Stimulated activated naive CD8-positive, alpha-beta T cell treated with anti-CD3 and anti-CD28 coated beads, Interleukin-15, Interleukin-2, amounts not matched to agents 100 ng/mL and 50 ng/mL, for 24 hours (primary cell): ENCODE measurements around the gene FGF22.
A peak's percentile ranks its signal among the peaks of the same experiment; 100 is the strongest.

Source experiments
- H3K27ac Mint-ChIP-seq: one replicate; pipeline ENCODE4 v1.8.0; 2021; ENCODE audit warnings: mild to moderate bottlenecking, mixed read lengths
- H3K27me3 Mint-ChIP-seq: one replicate; pipeline ENCODE4 v1.8.0; 2021; ENCODE audit warnings: mixed read lengths
- H3K36me3 Mint-ChIP-seq: one replicate; pipeline ENCODE4 v1.8.0; 2021; ENCODE audit warnings: low read depth, mixed read lengths
- H3K4me1 Mint-ChIP-seq: one replicate; pipeline ENCODE4 v1.8.0; 2021; ENCODE audit warnings: low read depth, mixed read lengths
- H3K4me3 Mint-ChIP-seq: one replicate; pipeline ENCODE4 v1.8.0; 2021; ENCODE audit warnings: mild to moderate bottlenecking, mixed read lengths
- H3K9me3 Mint-ChIP-seq: one replicate; pipeline ENCODE4 v1.8.0; 2021; ENCODE audit warnings: mixed read lengths

The FGF22 gene

GRCh38 chr19:681029-682019, 41.6 kb downstream of the FGF22 start:
- H3K4me3 Mint-ChIP-seq, result peak overlapping the region; percentile 88
- peaks cover 5% of the 10 kb centered on the region for H3K4me1 Mint-ChIP-seq
- H3K36me3 Mint-ChIP-seq, result no peaks in the 10 kb centered on the region
- H3K27me3 Mint-ChIP-seq, result no peaks in the 10 kb centered on the region
- H3K9me3 Mint-ChIP-seq, result no peaks in the 10 kb centered on the region
- H3K27ac Mint-ChIP-seq, result peak overlapping the region; percentile 99

GRCh38 chr19:682678-683320, 43.1 kb downstream of the FGF22 start:
- Mint-ChIP-seq H3K9me3 (no peaks in the 10 kb centered on the region), H3K27ac (no peak overlapping the region), H3K36me3 (no peaks in the 10 kb centered on the region), H3K27me3 (no peaks in the 10 kb centered on the region), H3K4me1 (peaks cover 5% of the 10 kb centered on the region), H3K4me3 (no peak overlapping the region)

DNA sequence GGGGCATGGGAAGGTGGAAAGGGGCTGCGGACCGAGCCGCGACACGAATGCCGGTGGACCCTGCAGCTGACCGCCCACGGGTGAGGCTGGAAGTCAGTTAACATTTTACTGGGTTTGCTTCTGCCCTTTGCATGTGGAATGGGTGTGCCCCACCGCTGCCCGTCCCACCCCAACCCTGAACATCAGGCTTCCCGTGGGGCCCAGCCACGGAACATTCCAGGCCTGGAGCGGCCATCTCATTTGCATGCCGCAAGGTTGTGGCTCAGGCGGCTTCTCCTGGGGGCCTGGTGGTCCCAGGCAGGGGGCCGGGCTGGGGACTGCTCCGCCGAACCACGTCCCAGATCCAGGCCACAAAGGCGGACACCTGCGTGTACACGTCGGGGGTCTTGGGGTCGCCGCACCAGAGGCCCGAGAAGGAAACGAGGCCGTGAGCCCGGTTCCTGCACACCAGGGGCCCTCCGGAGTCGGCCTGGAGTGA, 45.8 kb downstream of the FGF22 start:
- no peak overlapping the region for H3K27ac Mint-ChIP-seq
- H3K4me3 Mint-ChIP-seq, result no peak overlapping the region
- H3K36me3 Mint-ChIP-seq, result no peaks in the 10 kb centered on the region
- no peaks in the 10 kb centered on the region for H3K9me3 Mint-ChIP-seq
- H3K27me3 Mint-ChIP-seq, result no peaks in the 10 kb centered on the region
- peaks cover 3% of the 10 kb centered on the region for H3K4me1 Mint-ChIP-seq

GRCh38 chr19:686589-687297, 47.1 kb downstream of the FGF22 start:
- Mint-ChIP-seq H3K9me3 (no peaks in the 10 kb centered on the region), H3K27me3 (no peaks in the 10 kb centered on the region), H3K27ac (no peak overlapping the region), H3K36me3 (no peaks in the 10 kb centered on the region), H3K4me1 (no peaks in the 10 kb centered on the region), H3K4me3 (no peak overlapping the region)

GRCh38 chr19:687569-688166, 48.0 kb downstream of the FGF22 start:
- no peaks in the 10 kb centered on the region for H3K36me3 Mint-ChIP-seq
- no peaks in the 10 kb centered on the region for H3K4me1 Mint-ChIP-seq
- no peak overlapping the region for H3K27ac Mint-ChIP-seq
- no peaks in the 10 kb centered on the region for H3K9me3 Mint-ChIP-seq
- H3K27me3 Mint-ChIP-seq, result no peaks in the 10 kb centered on the region
- no peak overlapping the region for H3K4me3 Mint-ChIP-seq

GRCh38 chr19:688214-688613, 48.5 kb downstream of the FGF22 start:
- Mint-ChIP-seq H3K27me3 (no peaks in the 10 kb centered on the region), H3K4me3 (no peak overlapping the region), H3K4me1 (no peaks in the 10 kb centered on the region), H3K27ac (no peak overlapping the region), H3K36me3 (no peaks in the 10 kb centered on the region), H3K9me3 (no peaks in the 10 kb centered on the region)

GRCh38 chr19:688992-689391, 49.3 kb downstream of the FGF22 start:
- H3K9me3 Mint-ChIP-seq, result no peaks in the 10 kb centered on the region
- H3K27ac Mint-ChIP-seq, result no peak overlapping the region
- no peaks in the 10 kb centered on the region for H3K27me3 Mint-ChIP-seq
- no peaks in the 10 kb centered on the region for H3K4me1 Mint-ChIP-seq
- no peak overlapping the region for H3K4me3 Mint-ChIP-seq
- no peaks in the 10 kb centered on the region for H3K36me3 Mint-ChIP-seq

- H3K36me3 Mint-ChIP-seq, result no peaks in the 10 kb centered on the region
- H3K4me3 Mint-ChIP-seq, result no peak overlapping the region
- no peak overlapping the region for H3K27ac Mint-ChIP-seq
- H3K27me3 Mint-ChIP-seq, result peaks cover 4% of the 10 kb centered on the region
- no peaks in the 10 kb centered on the region for H3K9me3 Mint-ChIP-seq
- no peaks in the 10 kb centered on the region for H3K4me1 Mint-ChIP-seq
Measured at GRCh38 chr19:690203-690602, 50.5 kb downstream of the FGF22 start.
